HG03108 (cell line): ENCODE data around the gene KLHL30.

Experiments used
- ATAC-seq: cut with Tn5 transposase; IDR thresholded peaks from one replicate; pipeline ENCODE4 v1.9.1; 2021; ENCODE audit warnings: moderate library complexity; ENCODE audit not compliant: unreplicated experiment

Gene KLHL30

GRCh38 chr2:238130111-238130695 lies 8.3 kb upstream of the KLHL30 start:
- no peak for ATAC-seq

GRCh38 chr2:238130696-238131628 lies 7.5 kb upstream of the KLHL30 start:
- no peak for ATAC-seq

- no peak for ATAC-seq
Measured at GRCh38 chr2:238131761-238132462, 6.6 kb upstream of the KLHL30 start.

GRCh38 chr2:238132463-238133450 lies 5.7 kb upstream of the KLHL30 start:
- no peak for ATAC-seq

- no peak for ATAC-seq
Measured at GRCh38 chr2:238133499-238134392, 4.7 kb upstream of the KLHL30 start.

GRCh38 chr2:238134393-238134785 lies 4.1 kb upstream of the KLHL30 start:
- ATAC-seq: no peak

- ATAC-seq: no peak
Measured at GRCh38 chr2:238135601-238136150, 2.8 kb upstream of the KLHL30 start.

DNA sequence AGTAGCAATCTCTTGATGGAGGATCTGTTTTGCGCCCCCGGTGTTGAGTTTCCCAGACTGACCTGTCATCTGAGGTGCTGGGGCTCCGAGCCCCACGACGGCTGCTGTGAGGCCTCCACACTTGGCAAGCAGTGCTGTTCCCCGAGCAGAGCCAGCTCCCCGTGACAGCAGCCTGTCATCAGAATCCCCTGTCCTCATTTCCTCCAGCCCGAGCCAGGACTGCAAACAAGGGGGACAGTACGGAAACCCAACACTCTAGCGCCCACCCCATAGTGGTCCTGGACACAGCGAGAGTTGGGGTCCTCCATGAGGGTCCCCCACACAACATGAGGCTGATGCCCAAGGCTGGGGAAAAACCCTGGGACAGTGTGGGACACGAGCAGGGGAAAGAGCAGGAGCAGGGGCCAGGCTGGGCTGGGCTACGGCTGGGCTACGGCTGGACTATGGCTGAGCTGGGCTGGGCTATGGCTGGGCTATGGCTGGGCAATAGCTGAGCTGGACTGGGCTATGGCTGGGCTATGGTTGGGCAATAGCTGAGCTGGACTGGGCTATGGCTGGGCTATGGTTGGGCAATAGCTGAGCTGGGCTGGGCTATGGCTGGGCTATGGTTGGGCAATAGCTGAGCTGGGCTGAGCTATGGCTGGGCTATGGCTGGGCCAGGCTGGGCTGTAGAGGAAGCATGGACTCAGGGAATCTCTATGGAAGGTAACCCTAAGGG lies 1.5 kb upstream of the KLHL30 start:
- ATAC-seq: no peak

DNA sequence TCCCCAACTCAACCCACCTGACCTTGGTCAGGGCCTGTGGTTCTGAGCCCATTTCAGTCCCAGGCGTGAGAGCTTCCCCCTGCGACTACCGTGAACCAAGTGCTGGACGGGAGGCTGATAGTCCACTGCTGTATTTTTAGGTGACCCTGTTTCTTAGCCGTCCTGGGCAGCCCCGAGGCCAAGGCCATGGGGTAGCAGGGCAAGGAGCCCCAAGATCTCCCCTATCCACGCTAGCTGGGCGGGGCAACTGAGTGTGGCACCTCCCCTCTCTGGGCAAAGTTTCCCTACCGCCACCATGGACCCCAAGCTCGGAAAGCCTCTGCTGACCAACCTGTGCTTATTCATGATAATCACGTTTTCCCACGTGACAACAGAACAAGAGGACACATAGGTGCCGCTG lies 583 bp upstream of the KLHL30 start:
- ATAC-seq: no peak

GRCh38 chr2:238139196-238140039 lies 950 bp downstream of the KLHL30 start:
- ATAC-seq: no peak

DNA sequence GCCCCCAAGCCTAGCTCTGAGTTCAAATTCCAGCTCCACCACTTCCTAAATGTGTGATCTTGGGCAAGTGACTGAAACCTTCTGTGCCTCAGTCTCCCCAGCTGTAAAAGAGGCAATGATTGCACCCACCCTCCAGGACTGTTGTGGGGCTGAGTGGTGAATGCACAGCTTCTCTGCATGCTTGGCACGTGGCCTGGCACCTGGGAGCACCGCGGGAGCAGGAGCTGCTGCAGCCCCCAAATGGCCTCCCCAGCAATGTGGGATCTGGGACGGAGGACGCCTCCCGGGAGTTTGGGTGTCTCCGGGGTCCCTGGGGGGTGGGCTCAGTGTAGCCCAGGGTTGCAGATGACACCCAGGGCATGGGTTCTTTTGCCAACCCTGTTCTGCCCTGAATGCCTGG lies 1.6 kb downstream of the KLHL30 start:
- no peak for ATAC-seq

GRCh38 chr2:238140721-238141540 lies 2.5 kb downstream of the KLHL30 start:
- ATAC-seq: no peak

GRCh38 chr2:238141541-238142318 lies 3.3 kb downstream of the KLHL30 start:
- ATAC-seq: no peak

DNA sequence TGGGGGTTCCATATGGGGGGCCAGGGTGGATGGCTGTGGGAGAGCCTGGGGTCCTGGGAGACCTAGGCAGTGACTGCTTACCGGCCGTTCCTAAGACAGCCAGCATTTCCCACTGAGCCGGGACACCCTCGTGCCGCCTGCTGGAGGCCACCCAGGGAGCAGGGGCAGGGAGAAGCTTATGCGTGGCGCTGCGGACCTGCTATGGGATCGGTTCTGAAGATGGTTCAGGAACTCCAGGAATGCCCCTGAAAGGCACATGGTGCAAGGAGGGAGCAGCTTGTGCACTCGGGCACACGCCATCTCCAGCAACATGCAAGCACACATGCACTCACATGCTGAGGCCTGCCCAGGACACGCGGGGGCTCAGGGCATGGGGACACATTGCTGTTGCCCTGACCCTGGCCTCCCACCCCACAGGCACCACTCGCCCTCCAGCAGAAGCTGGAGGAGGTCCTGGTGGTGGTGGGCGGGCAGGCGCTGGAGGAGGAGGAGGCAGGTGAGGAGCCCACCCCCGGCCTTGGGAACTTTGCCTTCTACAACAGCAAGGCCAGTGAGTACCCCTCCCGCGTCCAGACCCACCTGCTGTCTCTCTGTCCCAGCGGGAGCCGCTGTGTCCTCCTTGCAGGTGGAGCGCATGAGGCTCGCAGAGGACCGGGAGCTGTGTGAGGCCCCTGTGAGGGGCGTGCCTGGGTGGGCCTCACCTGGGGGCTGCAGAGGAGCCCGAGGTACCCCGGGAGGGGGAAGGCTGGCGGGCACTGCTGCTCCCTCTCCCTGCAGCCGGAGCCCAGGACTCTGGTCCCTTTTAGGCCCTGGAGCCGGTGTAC lies 4.1 kb downstream of the KLHL30 start:
- no peak for ATAC-seq

- ATAC-seq: no peak
Measured at GRCh38 chr2:238143239-238143951, 4.9 kb downstream of the KLHL30 start.
